Kidney (tissue), 14 donors: ENCODE results near the gene KCTD2. TPM values are rescaled to one million over a fixed set of nuclear protein-coding genes. Genes with fewer than 3 reads are reported as not detected.

Source experiments
- DNase-seq, 5 donors: peaks; one replicate each; pipeline ENCODE4 v3.0.0-alpha.2; 2013 to 2020
- FAIRE-seq: peaks from 2 replicates; lab custom pipeline; 2012; peaks lifted over from hg19 to GRCh38; lab: Jason Lieb, UNC
- H3K27ac ChIP-seq, 2 donors: one replicate each; pipeline ENCODE4 v1.7.0; 2013; ENCODE audit warnings: low read depth in 2 of 2, low read length in 2 of 2, inconsistent platforms in 1 of 2
- H3K27me3 ChIP-seq: one replicate; pipeline ENCODE4 v1.7.1; 2013; ENCODE audit warnings: low read length, inconsistent platforms; ENCODE audit not compliant: control insufficient read depth, insufficient read depth
- H3K36me3 ChIP-seq, 3 donors: one replicate each; pipeline versions ENCODE4 v1.7.0 to v1.7.1; 2013; ENCODE audit warnings: low read length in 3 of 3, control low read depth in 1 of 3, inconsistent platforms in 1 of 3; ENCODE audit not compliant: insufficient read depth in 3 of 3, control insufficient read depth in 2 of 3
- H3K4me1 ChIP-seq, 3 donors: one replicate each; pipeline versions ENCODE4 v1.7.0 to v1.7.1; 2013; ENCODE audit warnings: low read length in 3 of 3, inconsistent platforms in 1 of 3, low read depth in 1 of 3; ENCODE audit not compliant: control insufficient read depth in 2 of 3, insufficient read depth in 2 of 3
- H3K4me3 ChIP-seq, 3 donors: one replicate each; pipeline versions ENCODE4 v1.7.0 to v1.8.1; 2013; ENCODE audit warnings: low read length in 3 of 3, control low read depth in 1 of 3, inconsistent platforms in 1 of 3
- H3K9ac ChIP-seq, 3 donors: one replicate each; pipeline versions ENCODE4 v1.7.0 to v1.7.1; 2013; ENCODE audit warnings: low read length in 3 of 3, control low read depth in 1 of 3, inconsistent platforms in 1 of 3
- H3K9me3 ChIP-seq, 3 donors: one replicate each; pipeline versions ENCODE4 v1.7.0 to v1.7.1; 2013; ENCODE audit warnings: low read length in 3 of 3, control low read depth in 1 of 3, inconsistent platforms in 1 of 3; ENCODE audit not compliant: control insufficient read depth in 2 of 3, insufficient read depth in 1 of 3
- CTCF ChIP-seq: IDR thresholded peaks from 3 replicates; pipeline ENCODE4 v1.5.1; 2012; ENCODE audit warnings: mild to moderate bottlenecking, moderate library complexity, borderline replicate concordance; ENCODE audit not compliant: insufficient read depth; ENCODE audit errors: extremely low read depth
- intact Hi-C: fragments of 100-400 bp; cut with DNase I; formaldehyde crosslinking; loops from one replicate; pipeline ENCODE4 v1.11.1; 2022
- polyA plus RNA-seq: library from polyadenylated mRNA; stranded (reverse); fragments of 350-450 nt; fragmentation: Illumina TruSeq; extraction: RNeasy Lipid Tissue Mini Kit (QIAGEN cat#74804); gene quantifications from one replicate; pipeline ENCODE4 v1.2.3, GENCODE V29; 2014; ENCODE audit warnings: low read depth, low replicate concordance; ENCODE audit not compliant: insufficient read depth
- total RNA-seq: library from RNA; stranded (reverse); fragmentation: NEBNext Ultra II Directional; extraction: Animal tissue kit (Norgen Biotek cat#: 25700); gene quantifications from one replicate; pipeline ENCODE4 v1.2.1, GENCODE V29; 2021
- donor health status: control.
- donor health status: control.
- donor health status: control.
- donor health status: control.
- donor health status: control.
- donor health status: DM: yes; HTN: yes; CAD: no.
- donor health status: Normal renal cell carcinoma (clear cell type).

Gene KCTD2
- total and polyA plus RNA-seq, 2 donors from 2014 or later = 26.0 to 30.2 TPM

DNA sequence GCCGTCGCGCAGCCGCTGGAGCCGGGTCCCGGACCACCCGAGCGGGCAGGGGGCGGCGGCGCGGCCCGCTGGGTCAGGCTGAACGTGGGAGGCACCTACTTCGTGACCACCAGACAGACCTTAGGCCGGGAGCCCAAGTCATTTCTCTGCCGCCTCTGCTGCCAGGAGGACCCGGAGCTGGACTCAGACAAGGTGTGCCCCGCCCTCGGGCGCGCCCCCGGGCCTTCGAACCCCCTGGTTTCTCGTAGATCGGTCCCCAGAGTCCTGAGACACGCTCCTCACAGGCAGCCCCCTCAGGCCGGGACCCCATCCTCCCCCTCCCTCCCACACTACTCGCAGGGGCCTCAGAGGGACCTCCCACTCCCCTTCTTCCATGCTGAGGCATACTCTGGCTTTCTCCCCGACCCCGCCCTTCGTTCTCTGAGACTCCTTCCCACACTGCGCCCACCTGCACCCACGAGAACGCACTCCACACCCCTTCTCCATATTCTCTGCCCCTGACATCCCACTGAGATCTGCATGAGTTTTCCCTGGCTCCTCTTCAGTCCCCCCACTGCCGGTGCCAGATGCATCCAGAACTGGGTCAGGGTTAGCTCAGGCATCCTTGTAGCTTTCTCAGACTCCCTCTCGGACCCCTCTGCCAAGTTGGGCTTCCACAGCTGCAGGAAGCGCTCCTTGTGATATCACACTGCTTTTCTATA is 523 bp downstream of the KCTD2 start:
- Histone ChIP-seq H3K27ac (peak overlapping the region in 1 of 2 donors; percentile 17), H3K27me3 (no peaks in the 10 kb centered on the region), H3K36me3 (peaks cover 0 to under 1% (median 0%) of the 10 kb centered on the region in 3 donors), H3K9ac (peak overlapping the region; percentile 34 to 85 (median 85)), H3K9me3 (no peaks in the 10 kb centered on the region), H3K4me1 (peaks cover 0 to 10% (median 6%) of the 10 kb centered on the region in 3 donors), H3K4me3 (peak overlapping the region; percentile 56 to 91 (median 85))
- DNase-seq (peak; percentile 30 to 88 (median 64)), FAIRE-seq (no peak)
- no peak for TF ChIP-seq CTCF
- intact Hi-C loops = no loop called here

- Histone ChIP-seq H3K36me3 (peaks cover 0 to 7% (median 0%) of the 10 kb centered on the region in 3 donors), H3K27ac (no peak overlapping the region), H3K4me1 (peaks cover 0 to 10% (median 6%) of the 10 kb centered on the region in 3 donors), H3K9ac (peak overlapping the region; percentile 11 to 85 (median 85)), H3K27me3 (no peaks in the 10 kb centered on the region), H3K9me3 (no peaks in the 10 kb centered on the region), H3K4me3 (peak overlapping the region; percentile 56 to 91 (median 85))
- FAIRE-seq (no peak), DNase-seq (no peak)
- intact Hi-C loops = no loop called here
- no peak for TF ChIP-seq CTCF
These were observed 1.3 kb downstream of the KCTD2 start for GRCh38 chr17:75048249-75048878.

- Histone ChIP-seq H3K4me1 (peaks cover 0 to 10% (median 6%) of the 10 kb centered on the region in 3 donors), H3K4me3 (no peak overlapping the region), H3K27ac (no peak overlapping the region), H3K9me3 (no peaks in the 10 kb centered on the region), H3K36me3 (peaks cover 0 to 7% (median 3%) of the 10 kb centered on the region in 3 donors), H3K9ac (no peak overlapping the region), H3K27me3 (no peaks in the 10 kb centered on the region)
- DNase-seq = no peak
- TF ChIP-seq CTCF = no peak
- intact Hi-C loops = no loop called here
- FAIRE-seq = no peak
These were observed 2.0 kb downstream of the KCTD2 start for GRCh38 chr17:75049057-75049456.
